HepG2 (cell line): Measurements from ENCODE around the gene C16orf90. TPM values are rescaled to one million over a fixed set of nuclear protein-coding genes. Genes with fewer than 3 reads are reported as not detected.

Source experiments
- FOXP1 ChIP-seq, 2 experiments: fragments of 450-650 bp in 1 of 2; IDR thresholded peaks; 2 replicates each; pipeline ENCODE4 v1.6.1; 2017 to 2018; ENCODE audit warnings: antibody characterized with exemption in 1 of 2
- FOXP4 ChIP-seq: sonication (generic); formaldehyde crosslinking; IDR thresholded peaks from 2 replicates; pipeline ENCODE4 v1.4.0; 2020; ENCODE audit warnings: missing genetic modification reagents
- GATAD1 ChIP-seq: IDR thresholded peaks from 2 replicates; pipeline ENCODE4 v1.6.1; 2016; ENCODE audit warnings: missing genetic modification reagents, missing compliant biosample characterization
- HNF4G ChIP-seq, 2 experiments: sonication (generic) in 1 of 2; formaldehyde crosslinking in 1 of 2; IDR thresholded peaks; 2 replicates each; pipeline versions ENCODE4 v1.4.0 to v1.6.1; 2011 to 2020; ENCODE audit warnings: borderline replicate concordance in 2 of 2, low read depth in 2 of 2, mild to moderate bottlenecking in 2 of 2, low read length in 1 of 2, missing genetic modification reagents in 1 of 2, moderate library complexity in 1 of 2
- KDM5B ChIP-seq: sonication (generic); formaldehyde crosslinking; IDR thresholded peaks from 2 replicates; pipeline ENCODE4 v1.4.0; 2020; ENCODE audit warnings: missing genetic modification reagents, mild to moderate bottlenecking, borderline replicate concordance
- NFYC ChIP-seq: IDR thresholded peaks from 2 replicates; pipeline ENCODE4 v1.6.1; 2016; ENCODE audit warnings: missing genetic modification reagents, missing compliant biosample characterization
- TARDBP ChIP-seq: sonication (generic); formaldehyde crosslinking; IDR thresholded peaks from 2 replicates; pipeline ENCODE4 v1.8.0; 2022; ENCODE audit warnings: mild to moderate bottlenecking, missing genetic modification reagents
- ZNF580 ChIP-seq: IDR thresholded peaks from 2 replicates; pipeline ENCODE4 v1.6.1; 2016; ENCODE audit warnings: low read depth, borderline replicate concordance
- ZNF703 ChIP-seq: sonication (generic); formaldehyde crosslinking; IDR thresholded peaks from 2 replicates; pipeline ENCODE4 v1.5.1; 2020; ENCODE audit warnings: missing genetic modification reagents, mild to moderate bottlenecking, moderate library complexity, borderline replicate concordance
- polyA plus RNA-seq, 8 experiments: library from polyadenylated mRNA; depleted of rRNA in 3 of 8; stranded (reverse) in 7 of 8; unstranded in 1 of 8; fragments of >200 nt; fragmentation: Illumina TruSeq in 4 of 8; extraction: Trizol in 4 of 8; gene quantifications; 2 replicates each; pipeline versions ENCODE4 v1.2.1 to v1.2.3, GENCODE V29; 2011 to 2016; ENCODE audit warnings: low read depth in 4 of 8, missing spikeins in 1 of 8, mixed read lengths in 1 of 8; ENCODE audit not compliant: insufficient read depth in 1 of 8
- total RNA-seq, 5 experiments: library from RNA; depleted of rRNA; stranded (reverse); fragments of >200 nt; fragmentation: Illumina TruSeq; extraction: Trizol; gene quantifications; 2 replicates each; pipeline ENCODE4 v1.2.3, GENCODE V29; 2016; ENCODE audit warnings: low read depth in 1 of 5
- TF ChIP-seq, protein P1 (sequence below): sonication (generic); formaldehyde crosslinking; IDR thresholded peaks from one replicate; pipeline ENCODE4 v1.5.1; 2020; ENCODE audit warnings: mild to moderate bottlenecking, missing genetic modification reagents; ENCODE audit errors: not compliant biosample characterization
- TF ChIP-seq, protein P2 (sequence below): sonication (generic); formaldehyde crosslinking; IDR thresholded peaks from 2 replicates; pipeline ENCODE4 v1.8.0; 2022; ENCODE audit warnings: mild to moderate bottlenecking, missing genetic modification reagents; ENCODE audit not compliant: insufficient replicate concordance
- TF ChIP-seq, protein P3 (sequence below): sonication (generic); formaldehyde crosslinking; IDR thresholded peaks from 2 replicates; pipeline ENCODE4 v1.5.1; 2020; ENCODE audit warnings: missing genetic modification reagents, mild to moderate bottlenecking, borderline replicate concordance

C16orf90 gene
- total and polyA plus RNA-seq, 2 of the 13 experiments (the other 11 are each of a cell fraction or from before 2014, with no cell fraction given), result not detected

DNA sequence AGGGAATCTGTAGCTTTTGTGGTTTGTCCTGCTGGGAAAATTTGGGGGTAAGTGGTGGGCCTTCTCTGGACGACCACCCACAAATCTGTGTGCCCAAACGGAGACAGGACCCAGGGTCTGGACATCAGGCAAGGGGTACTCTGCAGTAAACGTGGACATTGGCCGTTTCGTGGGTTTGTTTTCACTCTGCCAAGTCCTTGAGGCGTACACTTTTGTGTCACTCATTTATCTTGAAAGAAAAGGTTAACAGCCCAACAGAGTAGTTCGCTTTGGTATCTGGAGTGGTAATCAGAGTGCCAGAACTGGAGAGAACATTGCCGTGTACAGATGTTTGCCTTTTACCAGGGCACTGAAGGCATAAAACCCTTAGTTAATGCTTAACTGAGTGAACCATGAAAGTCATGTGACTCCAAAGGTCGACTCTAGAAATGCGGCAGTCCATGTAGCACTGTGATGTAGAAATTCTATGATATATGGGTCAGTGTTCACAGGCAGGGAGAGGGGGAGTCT is 36.4 kb downstream of the C16orf90 start (continued):
- TF ChIP-seq, protein P1, sequence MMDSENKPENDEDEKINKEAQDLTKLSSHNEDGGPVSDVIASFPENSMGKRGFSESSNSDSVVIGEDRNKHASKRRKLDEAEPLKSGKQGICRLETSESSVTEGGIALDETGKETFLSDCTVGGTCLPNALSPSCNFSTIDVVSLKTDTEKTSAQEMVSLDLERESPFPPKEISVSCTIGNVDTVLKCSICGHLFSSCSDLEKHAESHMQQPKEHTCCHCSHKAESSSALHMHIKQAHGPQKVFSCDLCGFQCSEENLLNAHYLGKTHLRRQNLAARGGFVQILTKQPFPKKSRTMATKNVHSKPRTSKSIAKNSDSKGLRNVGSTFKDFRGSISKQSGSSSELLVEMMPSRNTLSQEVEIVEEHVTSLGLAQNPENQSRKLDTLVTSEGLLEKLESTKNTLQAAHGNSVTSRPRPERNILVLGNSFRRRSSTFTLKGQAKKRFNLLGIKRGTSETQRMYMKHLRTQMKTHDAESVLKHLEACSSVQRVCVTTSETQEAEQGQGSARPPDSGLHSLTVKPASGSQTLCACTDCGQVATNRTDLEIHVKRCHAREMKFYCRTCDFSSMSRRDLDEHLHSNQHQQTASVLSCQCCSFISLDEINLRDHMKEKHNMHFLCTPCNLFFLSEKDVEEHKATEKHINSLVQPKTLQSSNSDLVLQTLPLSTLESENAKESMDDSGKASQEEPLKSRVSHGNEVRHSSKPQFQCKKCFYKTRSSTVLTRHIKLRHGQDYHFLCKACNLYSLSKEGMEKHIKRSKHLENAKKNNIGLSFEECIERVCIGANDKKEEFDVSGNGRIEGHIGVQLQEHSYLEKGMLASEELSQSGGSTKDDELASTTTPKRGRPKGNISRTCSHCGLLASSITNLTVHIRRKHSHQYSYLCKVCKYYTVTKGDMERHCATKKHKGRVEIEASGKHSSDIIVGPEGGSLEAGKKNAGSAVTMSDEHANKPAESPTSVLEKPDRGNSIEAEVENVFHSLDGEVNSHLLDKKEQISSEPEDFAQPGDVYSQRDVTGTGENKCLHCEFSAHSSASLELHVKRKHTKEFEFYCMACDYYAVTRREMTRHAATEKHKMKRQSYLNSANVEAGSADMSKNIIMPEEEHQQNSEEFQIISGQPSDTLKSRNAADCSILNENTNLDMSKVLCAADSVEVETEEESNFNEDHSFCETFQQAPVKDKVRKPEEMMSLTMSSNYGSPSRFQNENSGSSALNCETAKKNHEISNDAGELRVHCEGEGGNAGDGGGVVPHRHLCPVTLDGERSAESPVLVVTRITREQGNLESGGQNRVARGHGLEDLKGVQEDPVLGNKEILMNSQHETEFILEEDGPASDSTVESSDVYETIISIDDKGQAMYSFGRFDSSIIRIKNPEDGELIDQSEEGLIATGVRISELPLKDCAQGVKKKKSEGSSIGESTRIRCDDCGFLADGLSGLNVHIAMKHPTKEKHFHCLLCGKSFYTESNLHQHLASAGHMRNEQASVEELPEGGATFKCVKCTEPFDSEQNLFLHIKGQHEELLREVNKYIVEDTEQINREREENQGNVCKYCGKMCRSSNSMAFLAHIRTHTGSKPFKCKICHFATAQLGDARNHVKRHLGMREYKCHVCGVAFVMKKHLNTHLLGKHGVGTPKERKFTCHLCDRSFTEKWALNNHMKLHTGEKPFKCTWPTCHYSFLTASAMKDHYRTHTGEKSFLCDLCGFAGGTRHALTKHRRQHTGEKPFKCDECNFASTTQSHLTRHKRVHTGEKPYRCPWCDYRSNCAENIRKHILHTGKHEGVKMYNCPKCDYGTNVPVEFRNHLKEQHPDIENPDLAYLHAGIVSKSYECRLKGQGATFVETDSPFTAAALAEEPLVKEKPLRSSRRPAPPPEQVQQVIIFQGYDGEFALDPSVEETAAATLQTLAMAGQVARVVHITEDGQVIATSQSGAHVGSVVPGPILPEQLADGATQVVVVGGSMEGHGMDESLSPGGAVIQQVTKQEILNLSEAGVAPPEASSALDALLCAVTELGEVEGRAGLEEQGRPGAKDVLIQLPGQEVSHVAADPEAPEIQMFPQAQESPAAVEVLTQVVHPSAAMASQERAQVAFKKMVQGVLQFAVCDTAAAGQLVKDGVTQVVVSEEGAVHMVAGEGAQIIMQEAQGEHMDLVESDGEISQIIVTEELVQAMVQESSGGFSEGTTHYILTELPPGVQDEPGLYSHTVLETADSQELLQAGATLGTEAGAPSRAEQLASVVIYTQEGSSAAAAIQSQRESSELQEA (CRISPR knock-in tag), result no peak
- TF ChIP-seq GATAD1 (peak; percentile 56; the same call in 1 of the 2 replicates), TARDBP (CRISPR knock-in tag) (peak; percentile 39; the same call in 1 of the 2 replicates), KDM5B (CRISPR knock-in tag) (no peak), FOXP1 (IDR thresholded peaks at IDR 0.05) (no peak), FOXP1 (CRISPR knock-in tag; IDR thresholded peaks at IDR 0.05) (0 out of 2 replicates have a peak, but pooled peaks have one; percentile 23), FOXP4 (CRISPR knock-in tag) (peak; percentile 34; the same call in 1 of the 2 replicates), ZNF580 (CRISPR knock-in tag) (no peak), NFYC (CRISPR knock-in tag) (no peak), ZNF703 (CRISPR knock-in tag) (no peak), HNF4G (IDR thresholded peaks at IDR 0.05; ENCODE audit: borderline replicate concordance, low read depth, low read length) (peak; percentile 84; the same call in 1 of the 2 replicates), HNF4G (CRISPR knock-in tag; IDR thresholded peaks at IDR 0.05; ENCODE audit: borderline replicate concordance, low read depth) (no peak; the same call in 1 of the 2 replicates)
- TF ChIP-seq, protein P2, sequence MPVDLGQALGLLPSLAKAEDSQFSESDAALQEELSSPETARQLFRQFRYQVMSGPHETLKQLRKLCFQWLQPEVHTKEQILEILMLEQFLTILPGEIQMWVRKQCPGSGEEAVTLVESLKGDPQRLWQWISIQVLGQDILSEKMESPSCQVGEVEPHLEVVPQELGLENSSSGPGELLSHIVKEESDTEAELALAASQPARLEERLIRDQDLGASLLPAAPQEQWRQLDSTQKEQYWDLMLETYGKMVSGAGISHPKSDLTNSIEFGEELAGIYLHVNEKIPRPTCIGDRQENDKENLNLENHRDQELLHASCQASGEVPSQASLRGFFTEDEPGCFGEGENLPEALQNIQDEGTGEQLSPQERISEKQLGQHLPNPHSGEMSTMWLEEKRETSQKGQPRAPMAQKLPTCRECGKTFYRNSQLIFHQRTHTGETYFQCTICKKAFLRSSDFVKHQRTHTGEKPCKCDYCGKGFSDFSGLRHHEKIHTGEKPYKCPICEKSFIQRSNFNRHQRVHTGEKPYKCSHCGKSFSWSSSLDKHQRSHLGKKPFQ, result no peak
- TF ChIP-seq, protein P3, sequence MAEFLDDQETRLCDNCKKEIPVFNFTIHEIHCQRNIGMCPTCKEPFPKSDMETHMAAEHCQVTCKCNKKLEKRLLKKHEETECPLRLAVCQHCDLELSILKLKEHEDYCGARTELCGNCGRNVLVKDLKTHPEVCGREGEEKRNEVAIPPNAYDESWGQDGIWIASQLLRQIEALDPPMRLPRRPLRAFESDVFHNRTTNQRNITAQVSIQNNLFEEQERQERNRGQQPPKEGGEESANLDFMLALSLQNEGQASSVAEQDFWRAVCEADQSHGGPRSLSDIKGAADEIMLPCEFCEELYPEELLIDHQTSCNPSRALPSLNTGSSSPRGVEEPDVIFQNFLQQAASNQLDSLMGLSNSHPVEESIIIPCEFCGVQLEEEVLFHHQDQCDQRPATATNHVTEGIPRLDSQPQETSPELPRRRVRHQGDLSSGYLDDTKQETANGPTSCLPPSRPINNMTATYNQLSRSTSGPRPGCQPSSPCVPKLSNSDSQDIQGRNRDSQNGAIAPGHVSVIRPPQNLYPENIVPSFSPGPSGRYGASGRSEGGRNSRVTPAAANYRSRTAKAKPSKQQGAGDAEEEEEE (CRISPR knock-in tag), result 0 out of 2 replicates have a peak, but pooled peaks have one; percentile 6
